Activated T-cell treated with anti-CD3 and anti-CD28 coated beads, Interleukin-2, amount 50 U/mL, for 48 hours (primary cell): Measurements from ENCODE around the gene AADACL4.
"Not testable (repeated sequence)": the region's sequence is repeated elsewhere in the genome, so short reads cannot be mapped to it uniquely, and the experiment has no call there.

Experiments
- DNase-seq, 2 experiments: peaks; one replicate each; pipeline ENCODE4 v3.0.0-alpha.2; 2020

AADACL4 gene

GRCh38 chr1:12661606-12662219, 17.8 kb downstream of the AADACL4 start:
- DNase-seq: no peak

- no peak for DNase-seq
Observed at GRCh38 chr1:12662556-12662955, 18.7 kb downstream of the AADACL4 start.

GRCh38 chr1:12665511-12665910, 21.6 kb downstream of the AADACL4 start:
- no peak for DNase-seq

GRCh38 chr1:12666141-12666735, 22.4 kb downstream of the AADACL4 start:
- DNase-seq: no peak

GRCh38 chr1:12669529-12670068, 25.7 kb downstream of the AADACL4 start:
- no peak for DNase-seq

GRCh38 chr1:12674358-12674757, 30.5 kb downstream of the AADACL4 start:
- DNase-seq: no peak

GRCh38 chr1:12676122-12676521, 32.2 kb downstream of the AADACL4 start:
- DNase-seq: not testable (repeated sequence)

GRCh38 chr1:12677565-12677964, 33.7 kb downstream of the AADACL4 start:
- DNase-seq: no peak

GRCh38 chr1:12678350-12678749, 34.5 kb downstream of the AADACL4 start:
- DNase-seq: no peak

- no peak for DNase-seq
Observed at GRCh38 chr1:12678820-12679219, 34.9 kb downstream of the AADACL4 start.

- DNase-seq: no peak
Observed at GRCh38 chr1:12690156-12690555, 46.3 kb downstream of the AADACL4 start.

- no peak for DNase-seq
Observed at GRCh38 chr1:12692967-12693782, 49.3 kb downstream of the AADACL4 start.

GRCh38 chr1:12696658-12697057, 52.8 kb downstream of the AADACL4 start:
- no peak for DNase-seq

GRCh38 chr1:12697397-12697796, 53.5 kb downstream of the AADACL4 start:
- no peak for DNase-seq

GRCh38 chr1:12703821-12704451, 60.1 kb downstream of the AADACL4 start:
- DNase-seq: no peak

- no peak for DNase-seq
Observed at GRCh38 chr1:12706061-12706460, 62.2 kb downstream of the AADACL4 start.

GRCh38 chr1:12708396-12709090, 64.7 kb downstream of the AADACL4 start:
- DNase-seq: no peak

- no peak for DNase-seq
Observed at GRCh38 chr1:12709091-12709491, 65.2 kb downstream of the AADACL4 start.

GRCh38 chr1:12709696-12710095, 65.8 kb downstream of the AADACL4 start:
- DNase-seq: no peak

- DNase-seq: no peak
Observed at GRCh38 chr1:12711536-12711935, 67.7 kb downstream of the AADACL4 start.

GRCh38 chr1:12712076-12712475, 68.2 kb downstream of the AADACL4 start:
- no peak for DNase-seq

GRCh38 chr1:12712929-12713328, 69.0 kb downstream of the AADACL4 start:
- no peak for DNase-seq

- not testable (repeated sequence) for DNase-seq
Observed at GRCh38 chr1:12713651-12714050, 69.8 kb downstream of the AADACL4 start.
